Lower leg skin (tissue), 3 donors: ENCODE data around the gene ZNF674.

ENCODE experiments used
- CTCF ChIP-seq, 3 donors: fragments of 450-650 bp; IDR thresholded peaks; one replicate each; pipeline ENCODE4 v1.5.1; 2016; ENCODE audit warnings: antibody characterized with exemption in 3 of 3, mild to moderate bottlenecking in 3 of 3, moderate library complexity in 2 of 3
- POLR2A ChIP-seq, 2 donors: fragments of 450-650 bp; IDR thresholded peaks; one replicate each; pipeline ENCODE4 v1.6.1; 2016 to 2017; ENCODE audit warnings: antibody characterized with exemption in 2 of 2, mild to moderate bottlenecking in 1 of 2, moderate library complexity in 1 of 2

DNA sequence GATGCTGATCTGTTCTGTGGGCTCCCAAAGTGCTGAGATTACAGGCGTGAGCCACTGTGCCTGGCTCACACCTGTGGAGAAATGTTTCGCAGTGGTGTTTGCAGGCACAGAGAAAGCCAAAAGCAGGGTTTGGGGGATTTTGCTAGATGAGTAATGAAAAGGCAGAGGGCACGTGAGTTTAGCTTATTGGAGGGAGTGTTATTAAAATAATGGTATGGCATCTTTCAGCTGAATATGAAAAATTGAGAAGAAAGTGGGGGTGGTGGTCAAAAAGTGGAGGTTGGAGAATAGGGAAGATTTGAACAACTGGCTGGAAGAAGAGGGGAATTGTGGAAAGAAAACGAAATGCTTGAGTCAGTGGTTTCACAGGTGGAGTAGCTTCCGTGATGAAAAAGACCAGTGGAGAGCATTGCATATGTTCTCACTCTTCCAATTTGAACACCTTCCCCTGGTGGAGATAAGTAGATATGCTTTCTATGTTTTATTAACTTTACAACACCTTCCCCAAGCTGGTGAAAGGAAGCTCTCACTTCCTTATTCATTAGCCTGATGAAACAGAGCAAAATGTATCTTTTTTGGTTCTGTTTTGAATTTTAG, 27.2 kb upstream of the ZNF674 start:
- TF ChIP-seq CTCF (IDR thresholded peaks at IDR 0.05) (no peak), POLR2A (IDR thresholded peaks at IDR 0.05) (no peak)
